Neuronal stem cell (in vitro differentiated cells): ENCODE data around the gene MS4A8.

Experiments
- DNase-seq: peaks from one replicate; pipeline ENCODE4 v3.0.0-alpha.2; 2013; ENCODE audit warnings: low spot score
- H2AFZ ChIP-seq: one replicate; pipeline ENCODE4 v1.6.1; 2013; ENCODE audit warnings: mild to moderate bottlenecking, low read length, inconsistent platforms
- H2AK5ac ChIP-seq: 2 replicates; pipeline ENCODE4 v1.6.1; 2013; ENCODE audit warnings: low read depth, mild to moderate bottlenecking, inconsistent platforms, low read length, moderate library complexity, mixed read lengths
- H2BK120ac ChIP-seq: 2 replicates; pipeline ENCODE4 v1.6.1; 2013; ENCODE audit warnings: low read depth, mild to moderate bottlenecking, inconsistent platforms, low read length, moderate library complexity, mixed read lengths
- H2BK12ac ChIP-seq: one replicate; pipeline ENCODE4 v1.6.1; 2013; ENCODE audit warnings: low read length, inconsistent platforms
- H2BK15ac ChIP-seq: 2 replicates; pipeline ENCODE4 v1.6.1; 2013; ENCODE audit warnings: mild to moderate bottlenecking, low read length, inconsistent platforms, mixed read lengths
- H2BK5ac ChIP-seq: one replicate; pipeline ENCODE4 v1.6.1; 2013; ENCODE audit warnings: inconsistent platforms, mild to moderate bottlenecking, low read length, moderate library complexity
- H3K14ac ChIP-seq: one replicate; pipeline ENCODE4 v1.6.1; 2013; ENCODE audit warnings: low read length, inconsistent platforms
- H3K18ac ChIP-seq: 2 replicates; pipeline ENCODE4 v1.6.1; 2013; ENCODE audit warnings: low read length, inconsistent platforms
- H3K23ac ChIP-seq: 2 replicates; pipeline ENCODE4 v1.6.1; 2013; ENCODE audit warnings: low read depth, mild to moderate bottlenecking, mixed read lengths, low read length, inconsistent platforms; ENCODE audit not compliant: poor library complexity
- H3K27ac ChIP-seq: replicated peaks from 3 replicates; pipeline ENCODE4 v1.5.1; 2013; ENCODE audit warnings: low read length, inconsistent platforms
- H3K27me3 ChIP-seq, 3 experiments: 2 replicates each; pipeline ENCODE4 v1.6.1; 2013; ENCODE audit warnings: low read length in 3 of 3, mild to moderate bottlenecking in 2 of 3, inconsistent platforms in 1 of 3, low read depth in 1 of 3, mixed read lengths in 1 of 3, moderate library complexity in 1 of 3; ENCODE audit not compliant: control insufficient read depth in 3 of 3, insufficient read depth in 3 of 3
- H3K36me3 ChIP-seq, 2 donors: replicated peaks in 1 of 2; 2 replicates each; pipeline ENCODE4 v1.6.1; 2013; ENCODE audit warnings: low read length in 2 of 2; ENCODE audit not compliant: control insufficient read depth in 2 of 2, insufficient read depth in 2 of 2
- H3K4ac ChIP-seq: 2 replicates; pipeline ENCODE4 v1.6.1; 2013; ENCODE audit warnings: inconsistent platforms, mild to moderate bottlenecking, low read length, moderate library complexity
- H3K4me1 ChIP-seq, 2 donors: 1 replicate in 1 of 2; 2 replicates in 1 of 2; pipeline ENCODE4 v1.6.1; 2013; ENCODE audit warnings: low read length in 2 of 2, low read depth in 1 of 2; ENCODE audit not compliant: control insufficient read depth in 2 of 2, insufficient read depth in 1 of 2
- H3K4me2 ChIP-seq: one replicate; pipeline ENCODE4 v1.6.1; 2013; ENCODE audit warnings: mild to moderate bottlenecking, low read length, inconsistent platforms; ENCODE audit not compliant: insufficient read depth, poor library complexity, severe bottlenecking
- H3K4me3 ChIP-seq, 2 donors: 2 replicates each; pipeline ENCODE4 v1.5.1; 2013; ENCODE audit warnings: low read length in 2 of 2, mild to moderate bottlenecking in 2 of 2, inconsistent platforms in 1 of 2, moderate library complexity in 1 of 2
- H3K79me1 ChIP-seq: one replicate; pipeline ENCODE4 v1.6.1; 2013; ENCODE audit warnings: low read depth, mild to moderate bottlenecking, inconsistent platforms, low read length, moderate library complexity
- H3K9ac ChIP-seq: one replicate; pipeline ENCODE4 v1.6.1; 2013; ENCODE audit warnings: mild to moderate bottlenecking, low read depth, low read length, inconsistent platforms; ENCODE audit not compliant: poor library complexity
- H3K9me3 ChIP-seq, 2 donors: replicated peaks in 1 of 2; 2 replicates each; pipeline versions ENCODE3 to v1.6.1; 2013; ENCODE audit warnings: low read length in 2 of 2, mild to moderate bottlenecking in 2 of 2, inconsistent platforms in 1 of 2, low read depth in 1 of 2, mixed read lengths in 1 of 2, moderate library complexity in 1 of 2; ENCODE audit not compliant: control insufficient read depth in 2 of 2, insufficient read depth in 1 of 2
- H4K8ac ChIP-seq: one replicate; pipeline ENCODE4 v1.6.1; 2013; ENCODE audit warnings: low read depth, mild to moderate bottlenecking, inconsistent platforms, low read length, moderate library complexity
- H4K91ac ChIP-seq: one replicate; pipeline ENCODE4 v1.6.1; 2013; ENCODE audit warnings: low read length, low read depth, mild to moderate bottlenecking, inconsistent platforms; ENCODE audit not compliant: poor library complexity
- WGBS, 2 donors: extraction: QIAGEN DNeasy Blood & Tissue Kit; methylation state at CpG; one replicate each; pipeline ENCODE4 v1.1.7; 2013; ENCODE audit warnings: missing lambda C conversion rate in 2 of 2, mixed read lengths in 1 of 2; ENCODE audit not compliant: insufficient read length in 2 of 2, insufficient replicate concordance in 1 of 2; ENCODE audit errors: extremely low coverage in 2 of 2; 5-methylcytosine and 5-hydroxymethylcytosine counted together

MS4A8 gene

GRCh38 chr11:60719391-60719790 is 20.0 kb downstream of the MS4A8 start:
- Histone ChIP-seq H2AFZ (no peak overlapping the region), H2BK120ac (no peak overlapping the region), H3K27ac (no peak overlapping the region), H4K8ac (no peak overlapping the region), H3K9ac (no peak overlapping the region), H3K79me1 (no peaks in the 10 kb centered on the region), H3K27me3 (peaks cover 0 to 4% (median 0%) of the 10 kb centered on the region in 3 experiments), H3K4ac (no peak overlapping the region), H2BK12ac (no peak overlapping the region), H3K18ac (no peak overlapping the region), H3K23ac (no peak overlapping the region), H3K4me2 (no peak overlapping the region), H2BK5ac (no peak overlapping the region), H3K4me3 (no peak overlapping the region), H2AK5ac (no peak overlapping the region), H3K14ac (no peak overlapping the region), H2BK15ac (no peak overlapping the region), H3K9me3 (peaks cover 0 to 5% of the 10 kb centered on the region in 2 donors), H3K4me1 (no peaks in the 10 kb centered on the region), H4K91ac (no peak overlapping the region), H3K36me3 (no peaks in the 10 kb centered on the region)
- DNase-seq: no peak
- no CpG with 5 or more reads among the region's 4 CpGs for WGBS, 2 donors

GRCh38 chr11:60720460-60720859 is 21.0 kb downstream of the MS4A8 start:
- H2BK12ac ChIP-seq: no peak overlapping the region
- WGBS, 2 donors: 100% methylated on average over 1 of the region's 6 CpGs; no CpG with 5 or more reads in 1 of the 2 donors
- H3K14ac ChIP-seq: no peak overlapping the region
- no peak overlapping the region for H2BK120ac ChIP-seq
- H3K4me3 ChIP-seq: no peak overlapping the region
- no peak overlapping the region for H3K4me2 ChIP-seq
- no peak overlapping the region for H2BK15ac ChIP-seq
- H3K23ac ChIP-seq: no peak overlapping the region
- H3K9me3 ChIP-seq: peaks cover 0 to 5% of the 10 kb centered on the region in 2 donors
- H3K4ac ChIP-seq: no peak overlapping the region
- no peaks in the 10 kb centered on the region for H3K36me3 ChIP-seq
- no peak overlapping the region for H4K91ac ChIP-seq
- DNase-seq: no peak
- no peak overlapping the region for H2BK5ac ChIP-seq
- no peak overlapping the region for H2AFZ ChIP-seq
- H3K79me1 ChIP-seq: no peaks in the 10 kb centered on the region
- no peak overlapping the region for H3K9ac ChIP-seq
- H3K27ac ChIP-seq: no peak overlapping the region
- no peak overlapping the region for H4K8ac ChIP-seq
- H3K4me1 ChIP-seq: no peaks in the 10 kb centered on the region
- H2AK5ac ChIP-seq: no peak overlapping the region
- H3K18ac ChIP-seq: no peak overlapping the region
- H3K27me3 ChIP-seq: peaks cover 0 to 7% (median 0%) of the 10 kb centered on the region in 3 experiments

GRCh38 chr11:60724420-60724819 is 25.0 kb downstream of the MS4A8 start, which contains the start of gene MS4A18:
Gene MS4A18 (plus strand): TSS chr11:60724720.
- H3K9me3 ChIP-seq: no peaks in the 10 kb centered on the region
- H2BK12ac ChIP-seq: no peak within 1 kb of the TSS
- no peak within 1 kb of the TSS for H2BK5ac ChIP-seq
- H3K27me3 ChIP-seq: peaks cover 0 to 4% (median 0%) of the 10 kb centered on the region in 3 experiments
- no peak within 1 kb of the TSS for H4K91ac ChIP-seq
- H4K8ac ChIP-seq: no peak within 1 kb of the TSS
- H3K36me3 ChIP-seq: no peaks in the 10 kb centered on the region
- no peaks in the 10 kb centered on the region for H3K4me1 ChIP-seq
- H3K23ac ChIP-seq: no peak within 1 kb of the TSS
- no peak within 1 kb of the TSS for H3K14ac ChIP-seq
- H2BK15ac ChIP-seq: no peak within 1 kb of the TSS
- H2AK5ac ChIP-seq: no peak within 1 kb of the TSS
- H3K27ac ChIP-seq: no peak within 1 kb of the TSS
- H3K9ac ChIP-seq: no peak within 1 kb of the TSS
- H2BK120ac ChIP-seq: no peak within 1 kb of the TSS
- no peaks in the 10 kb centered on the region for H3K79me1 ChIP-seq
- H3K18ac ChIP-seq: peak within 1 kb of the TSS; percentile 9
- WGBS, 2 donors: no CpG with 5 or more reads among the region's 3 CpGs
- H3K4me2 ChIP-seq: no peak within 1 kb of the TSS
- H3K4ac ChIP-seq: no peak within 1 kb of the TSS
- no peak for DNase-seq
- no peak within 1 kb of the TSS for H2AFZ ChIP-seq
- H3K4me3 ChIP-seq: no peak within 1 kb of the TSS

- H3K23ac ChIP-seq: no peak overlapping the region
- no peak overlapping the region for H3K4ac ChIP-seq
- WGBS, 2 donors: no CpG with 5 or more reads among the region's 1 CpG
- H2AK5ac ChIP-seq: no peak overlapping the region
- no peak overlapping the region for H3K4me2 ChIP-seq
- H3K9ac ChIP-seq: no peak overlapping the region
- no peak overlapping the region for H3K4me3 ChIP-seq
- no peak for DNase-seq
- peaks cover 0 to 4% (median 0%) of the 10 kb centered on the region in 3 experiments for H3K27me3 ChIP-seq
- H2BK120ac ChIP-seq: no peak overlapping the region
- no peak overlapping the region for H4K91ac ChIP-seq
- no peak overlapping the region for H2BK5ac ChIP-seq
- no peak overlapping the region for H3K18ac ChIP-seq
- H2BK15ac ChIP-seq: no peak overlapping the region
- H2BK12ac ChIP-seq: no peak overlapping the region
- no peak overlapping the region for H4K8ac ChIP-seq
- H2AFZ ChIP-seq: no peak overlapping the region
- H3K36me3 ChIP-seq: no peaks in the 10 kb centered on the region
- H3K9me3 ChIP-seq: no peaks in the 10 kb centered on the region
- no peak overlapping the region for H3K14ac ChIP-seq
- H3K4me1 ChIP-seq: no peaks in the 10 kb centered on the region
- H3K27ac ChIP-seq: no peak overlapping the region
- H3K79me1 ChIP-seq: no peaks in the 10 kb centered on the region
Observed at GRCh38 chr11:60725592-60725991, 26.2 kb downstream of the MS4A8 start.
